Middle frontal gyrus (tissue), 1 donor: ENCODE measurements around the gene WDR91.

Experiments
- DNase-seq: peaks from one replicate; pipeline ENCODE4 v3.0.0-alpha.2; 2015; ENCODE audit warnings: low spot score; ENCODE audit errors: extremely low spot score

Gene WDR91

DNA sequence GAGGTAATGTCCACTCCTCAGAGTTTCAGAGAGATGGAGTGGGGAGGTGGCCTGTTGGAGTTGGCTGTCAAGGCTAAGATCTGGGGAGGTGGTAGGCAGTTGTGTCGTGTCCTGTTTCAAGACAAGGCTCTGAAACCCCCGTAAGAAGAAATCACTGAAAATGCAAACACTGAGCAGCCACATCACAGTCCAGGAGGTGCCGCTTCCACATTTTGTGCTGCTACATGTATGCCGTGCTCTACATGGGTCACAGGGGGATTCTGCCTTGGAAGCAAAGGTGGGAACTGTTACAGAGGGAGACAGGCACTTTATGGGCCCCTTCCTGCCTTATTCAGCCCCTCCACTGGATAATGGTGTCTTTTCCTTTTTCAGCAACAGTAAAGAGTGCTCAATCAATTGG, 11.9 kb downstream of the WDR91 start:
- DNase-seq: no peak

DNA sequence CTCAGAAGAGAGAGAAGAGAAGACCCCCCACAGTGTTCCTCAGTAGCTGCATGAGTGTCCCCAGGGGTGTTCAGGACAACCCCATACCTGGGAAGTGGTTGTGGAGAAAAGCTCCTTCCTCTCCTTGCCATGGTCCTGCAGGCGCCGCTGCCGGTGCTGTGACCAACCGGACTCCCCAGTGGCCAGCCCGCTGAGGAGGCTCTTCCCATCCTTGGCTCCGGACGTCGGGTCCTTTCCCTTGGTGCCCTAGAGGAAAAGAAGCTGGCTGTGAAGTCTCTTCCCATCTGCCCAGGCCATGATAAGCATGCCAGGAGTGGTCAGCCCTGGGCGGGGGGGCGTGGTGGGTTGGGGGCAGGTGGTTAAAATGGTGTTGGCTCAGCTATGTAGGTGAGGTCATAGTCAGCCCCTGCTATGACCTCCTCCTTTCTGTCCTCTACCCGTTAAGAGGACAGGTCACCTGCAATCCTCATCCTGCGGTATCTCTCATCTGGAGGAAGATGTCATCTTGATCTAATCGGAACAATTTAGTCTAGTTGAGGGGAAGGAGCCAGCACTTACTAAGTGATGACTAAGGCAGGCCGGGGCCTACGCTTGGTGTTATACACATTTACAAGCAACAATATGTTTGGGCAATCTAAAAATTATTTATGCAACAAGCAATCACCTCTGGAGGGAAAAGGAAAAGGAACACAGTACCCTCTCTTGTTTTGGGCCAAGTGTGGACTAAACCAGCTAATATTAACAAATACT, 13.2 kb downstream of the WDR91 start:
- DNase-seq: no peak

DNA sequence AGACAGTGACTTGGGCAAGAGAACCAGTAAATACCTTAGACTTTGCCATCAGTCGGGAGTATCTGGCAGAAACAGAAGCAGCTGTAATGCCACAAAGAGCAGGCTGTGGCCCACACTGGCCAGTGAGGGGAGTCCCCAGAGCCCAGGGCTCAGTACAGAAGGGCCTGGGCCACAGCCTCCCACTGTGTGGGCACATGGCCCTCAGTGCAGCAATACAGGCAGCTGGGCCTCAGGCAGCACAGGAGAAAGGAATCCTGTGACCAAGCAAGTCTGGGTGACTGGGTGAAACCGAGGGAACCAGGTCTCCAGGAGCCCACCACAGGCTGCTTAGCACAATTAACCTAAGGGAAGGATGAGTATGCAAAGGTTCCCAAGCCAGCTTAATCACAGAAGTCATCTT, 14.0 kb downstream of the WDR91 start:
- DNase-seq: no peak

DNA sequence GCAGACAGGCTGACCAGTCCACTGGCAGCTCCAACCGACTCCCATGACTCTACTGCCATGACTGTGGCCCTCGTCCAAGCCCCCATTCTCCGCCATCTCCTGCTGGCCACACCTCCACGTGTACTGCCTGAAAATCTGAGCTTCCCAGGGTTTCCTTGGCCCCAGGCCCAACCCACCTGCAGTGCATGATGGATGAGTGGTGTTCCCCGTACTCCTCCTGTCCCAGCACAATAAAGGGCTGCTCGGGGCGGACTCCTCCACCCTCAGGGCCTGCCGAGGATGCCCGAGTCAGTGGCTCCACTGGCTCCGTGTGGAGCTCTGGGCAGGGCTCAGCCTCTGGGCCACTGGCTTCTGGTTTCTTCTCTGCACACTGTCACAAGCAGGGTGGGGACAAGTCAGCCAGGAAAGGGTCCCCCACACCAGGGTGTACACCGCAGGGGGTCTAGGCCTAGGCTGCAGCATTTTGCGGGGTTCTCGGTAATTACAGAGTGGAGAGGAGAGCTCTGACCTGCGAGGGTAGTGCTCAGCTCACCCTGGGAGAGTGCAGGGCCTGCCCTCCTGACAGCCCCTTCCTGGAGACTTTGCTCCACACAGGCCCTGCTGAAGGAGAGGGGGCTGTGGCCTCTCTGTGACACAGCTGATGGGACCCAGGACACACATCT, 15.2 kb downstream of the WDR91 start:
- no peak for DNase-seq

DNA sequence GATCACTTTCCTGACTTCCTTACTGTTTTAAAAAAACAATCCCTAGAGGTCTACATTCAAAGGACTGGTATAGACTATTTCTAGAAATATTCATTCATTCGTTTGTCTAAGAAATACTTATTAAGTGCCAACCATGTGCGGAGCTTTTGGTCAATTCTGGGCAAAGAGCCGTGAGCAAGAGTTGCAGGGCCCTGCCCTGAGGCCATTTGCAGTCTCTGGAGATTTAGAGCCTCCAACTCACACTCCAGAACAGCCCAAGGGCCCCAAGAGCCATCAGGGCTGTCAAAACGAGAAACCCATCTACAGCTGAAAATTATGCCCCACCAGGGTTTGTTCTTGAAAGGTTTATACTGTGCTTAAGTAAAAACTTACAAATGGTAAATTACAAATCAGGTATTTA, 16.2 kb downstream of the WDR91 start:
- DNase-seq: no peak

DNA sequence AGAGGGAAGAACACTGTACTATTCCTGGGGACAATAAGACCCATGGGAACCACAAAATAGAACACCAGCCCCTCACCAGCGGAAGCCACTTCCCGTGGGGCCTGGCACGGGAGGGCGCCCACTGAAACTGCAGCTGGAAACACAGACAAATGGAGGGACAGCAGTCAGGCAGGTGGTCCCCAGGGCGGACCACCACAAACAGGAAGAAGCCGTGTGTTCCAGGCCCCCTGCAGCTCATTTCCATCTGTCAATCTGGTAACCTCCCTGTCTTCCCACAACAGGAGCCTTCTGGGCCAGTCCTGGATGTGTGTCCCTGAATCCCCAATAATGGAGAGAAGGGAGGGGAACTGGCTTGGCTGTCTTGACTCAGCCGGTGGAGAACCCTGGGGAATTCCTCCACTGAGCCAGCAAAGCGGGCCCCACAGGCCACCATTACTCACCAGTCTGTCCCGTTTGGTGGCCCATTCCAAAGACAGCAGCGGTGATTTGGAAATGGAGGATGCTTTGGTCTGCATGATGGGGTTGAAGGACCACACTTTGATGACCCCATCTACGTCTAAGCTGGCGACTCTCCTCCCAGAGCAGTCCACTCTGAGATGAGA, 16.7 kb downstream of the WDR91 start:
- no peak for DNase-seq

DNA sequence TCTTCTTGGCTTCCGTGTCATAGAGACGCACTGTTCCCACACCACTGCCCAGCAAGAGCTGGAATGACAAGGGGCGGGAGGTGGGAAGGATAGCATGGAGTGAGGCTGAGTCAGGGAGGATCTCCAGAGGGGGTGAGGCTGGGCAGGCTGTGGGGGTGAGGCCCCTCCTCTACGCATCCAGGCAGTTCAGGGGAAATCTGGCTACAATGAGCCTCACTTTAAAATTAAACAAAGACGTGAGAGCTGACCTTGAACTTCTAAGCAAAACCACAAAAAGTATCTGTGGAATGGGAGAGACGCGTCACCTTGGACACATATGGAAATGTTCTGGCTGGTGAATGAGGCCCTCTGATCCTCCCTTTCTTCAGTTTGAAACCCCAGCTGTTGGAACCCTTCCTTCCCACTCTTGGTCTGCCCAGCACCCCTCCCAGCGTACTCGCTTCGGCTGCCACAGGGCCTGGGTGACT, 17.7 kb downstream of the WDR91 start:
- DNase-seq: no peak

DNA sequence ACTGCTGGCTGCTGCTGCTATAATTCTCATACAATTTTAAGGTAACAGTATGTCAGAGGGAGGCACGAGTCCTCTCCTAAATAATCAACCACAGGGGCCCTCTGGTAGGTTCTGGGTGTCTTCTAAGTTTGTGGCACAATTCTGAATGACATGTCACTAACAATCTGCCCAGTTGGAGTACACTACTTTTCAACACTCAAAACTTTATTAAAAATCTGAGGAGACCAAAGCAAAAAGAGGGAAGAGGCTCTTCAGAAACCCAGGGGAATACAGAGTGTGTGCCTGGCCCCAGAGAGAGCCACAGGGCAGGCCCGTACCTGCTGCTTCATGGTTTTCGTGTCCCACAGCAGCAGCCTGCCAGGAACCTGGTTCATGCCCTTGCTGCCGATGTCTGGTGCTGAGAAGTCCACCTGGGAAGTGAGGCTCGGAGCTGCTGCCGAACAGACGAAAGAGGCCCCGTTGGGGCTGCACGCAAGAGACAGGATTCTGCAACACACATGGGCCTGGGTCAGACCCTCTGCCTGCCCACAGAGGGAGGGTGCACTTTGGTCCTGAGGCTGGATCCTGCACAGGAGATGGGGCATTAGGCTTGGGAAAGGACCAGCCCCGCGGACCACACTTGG, 18.3 kb downstream of the WDR91 start:
- no peak for DNase-seq

DNA sequence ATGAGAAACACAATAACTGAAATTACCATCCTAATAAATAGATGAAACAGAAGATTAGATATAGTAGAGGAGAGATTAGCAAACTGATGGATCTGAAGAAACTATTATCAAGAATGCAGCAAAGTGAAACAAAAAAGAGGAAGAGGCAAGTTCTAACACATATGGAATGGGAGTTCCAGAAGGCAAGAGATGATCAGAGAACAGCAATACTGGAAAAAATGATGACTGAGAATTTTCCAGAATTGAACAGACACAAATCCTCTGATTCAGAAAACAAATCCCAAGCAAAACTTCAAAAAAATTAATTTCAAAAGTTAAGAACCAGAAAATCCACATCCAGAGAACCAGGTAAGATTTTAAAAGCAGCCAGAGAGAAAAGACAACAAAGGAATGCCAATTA, 20.6 kb downstream of the WDR91 start:
- no peak for DNase-seq

DNA sequence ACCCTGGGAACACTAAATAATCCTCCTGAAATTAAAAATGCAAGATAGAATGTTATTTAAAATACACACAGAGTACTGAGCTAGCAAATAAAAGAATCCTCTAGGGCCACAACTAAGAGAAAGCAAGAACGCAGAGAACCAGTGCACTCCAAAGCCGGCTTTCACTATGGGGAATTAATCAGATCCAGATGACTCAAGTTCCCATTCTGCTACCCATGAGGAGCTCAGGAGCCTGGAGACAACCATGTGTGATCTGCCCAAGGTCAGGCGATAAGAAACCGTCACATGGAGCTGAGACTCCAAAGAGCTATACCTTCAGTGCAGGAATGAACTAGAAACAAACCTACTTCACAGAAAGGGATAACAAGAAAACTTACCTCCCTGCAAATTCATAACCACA, 21.4 kb downstream of the WDR91 start:
- no peak for DNase-seq

DNA sequence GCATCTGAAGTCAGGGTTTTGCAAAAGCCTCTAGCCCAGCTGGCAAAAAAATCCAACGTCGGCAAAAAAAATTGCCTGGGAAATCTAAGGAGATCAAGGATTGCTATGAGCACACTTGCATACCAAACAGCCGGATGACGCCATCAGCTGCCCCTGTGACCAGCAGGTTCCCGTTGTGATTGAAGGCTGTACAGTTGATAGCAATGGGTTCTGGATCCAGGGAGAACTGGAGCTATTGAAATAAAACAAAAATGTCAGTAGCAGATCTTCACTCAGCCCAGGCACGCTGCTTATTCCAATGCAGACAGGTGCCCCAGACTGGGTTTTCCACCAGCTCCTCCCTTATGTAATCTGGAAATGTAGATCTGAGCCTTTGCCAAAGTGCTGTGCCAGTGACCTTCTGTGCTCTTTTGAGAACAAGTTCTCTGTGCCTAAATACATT, 22.1 kb downstream of the WDR91 start:
- DNase-seq: no peak

DNA sequence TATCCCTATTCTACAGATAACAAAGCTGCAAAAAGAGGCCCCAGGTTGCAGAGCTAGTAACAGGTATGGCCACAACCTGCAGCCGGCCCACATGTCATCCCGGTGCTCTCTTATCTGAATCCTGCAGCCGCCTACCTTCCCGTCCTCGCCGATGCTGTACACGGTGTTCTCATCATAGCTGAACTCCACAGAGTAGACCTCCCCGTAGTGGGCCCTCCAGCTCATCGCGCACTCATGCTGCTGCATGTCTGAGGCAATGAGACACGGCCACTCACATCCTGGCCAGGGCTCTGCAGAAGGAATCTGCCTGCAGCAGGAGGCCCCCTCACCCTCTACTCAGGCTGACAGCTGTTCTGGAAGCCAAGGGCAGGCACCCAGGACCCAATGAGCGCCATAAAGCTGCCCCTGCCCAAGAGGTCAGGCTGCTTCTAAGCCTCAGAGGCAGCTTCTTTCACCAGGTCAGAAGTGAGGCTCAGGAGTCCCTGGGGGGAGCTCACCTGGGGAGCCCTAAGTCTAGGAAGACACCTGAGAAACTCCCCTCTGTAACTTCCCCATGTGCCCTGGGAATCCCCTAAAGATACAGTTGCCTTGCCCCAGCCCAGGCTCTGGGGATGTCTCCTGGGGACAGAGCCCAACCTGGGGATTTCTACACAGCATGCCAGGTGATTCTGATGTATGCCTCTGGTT, 22.9 kb downstream of the WDR91 start:
- no peak for DNase-seq

DNA sequence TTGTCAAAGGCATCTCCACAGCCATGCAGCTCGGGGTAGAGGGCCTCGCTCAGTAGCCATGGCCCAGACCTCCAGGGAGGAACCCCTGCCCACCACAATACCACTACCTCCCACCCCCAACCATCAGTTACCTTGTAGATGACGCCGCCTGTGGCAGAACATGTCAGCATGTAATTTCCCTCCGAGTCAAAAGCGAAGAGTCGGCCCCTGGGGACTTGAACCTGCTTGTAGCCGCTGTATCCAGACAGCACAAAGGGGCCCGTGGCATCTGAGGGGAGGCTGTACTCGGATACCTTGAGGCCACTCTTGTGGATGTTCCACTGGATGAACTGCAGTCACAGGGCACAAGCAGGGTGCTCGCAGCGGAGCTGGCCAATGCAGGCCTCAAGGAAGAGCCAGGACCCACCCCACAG, 24.5 kb downstream of the WDR91 start:
- no peak for DNase-seq

DNA sequence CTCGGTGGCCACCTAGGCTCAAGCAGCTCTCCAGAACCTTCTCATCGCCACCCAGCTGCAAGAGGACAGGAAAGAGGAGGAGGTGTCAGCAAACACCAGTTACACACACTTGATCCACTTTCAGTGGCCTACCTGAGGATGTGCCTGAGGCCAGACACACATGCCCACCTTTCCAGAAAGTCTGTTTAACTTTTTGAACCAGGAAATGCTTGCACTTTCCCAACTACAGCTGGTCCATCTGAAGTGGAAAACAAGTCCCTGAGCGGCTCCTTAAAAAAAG, 25.1 kb downstream of the WDR91 start:
- no peak for DNase-seq

DNA sequence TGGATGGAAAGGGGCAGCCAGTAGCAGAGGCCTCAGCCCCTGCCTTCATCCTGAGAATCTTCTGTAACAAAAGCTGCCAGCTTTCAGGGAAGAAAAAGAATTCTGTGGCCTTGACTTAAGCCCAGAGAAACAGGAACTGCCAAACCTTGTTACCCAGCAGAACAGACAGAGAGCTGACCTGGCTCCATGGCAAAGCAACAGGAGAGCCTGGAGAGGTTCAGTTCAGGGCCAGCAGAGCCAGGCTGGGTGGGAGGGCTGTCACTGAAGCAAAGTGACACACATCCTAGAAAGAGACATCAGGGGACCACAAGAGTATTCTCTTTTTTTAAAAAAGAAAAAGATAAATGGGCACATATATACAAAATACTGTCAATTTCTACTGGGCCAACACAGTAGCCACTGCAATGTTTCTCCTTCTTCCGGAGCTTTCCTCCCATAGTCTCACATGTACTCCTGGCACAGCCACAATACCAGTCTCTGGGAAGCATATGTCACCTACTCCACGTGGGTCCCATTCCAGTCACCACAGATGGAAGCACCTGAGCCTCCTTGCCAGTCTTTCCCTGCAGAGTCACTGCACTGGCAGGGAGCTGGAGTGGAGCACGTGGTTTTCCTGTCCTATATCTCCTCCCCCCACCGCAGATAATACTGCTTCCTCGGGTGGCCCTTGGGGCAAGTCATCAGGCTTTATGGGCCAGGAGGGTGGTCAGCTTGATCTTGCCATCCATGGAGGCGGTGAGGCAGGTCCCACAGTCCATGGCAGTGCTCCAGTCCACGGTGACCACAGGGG, 25.7 kb downstream of the WDR91 start:
- no peak for DNase-seq

DNA sequence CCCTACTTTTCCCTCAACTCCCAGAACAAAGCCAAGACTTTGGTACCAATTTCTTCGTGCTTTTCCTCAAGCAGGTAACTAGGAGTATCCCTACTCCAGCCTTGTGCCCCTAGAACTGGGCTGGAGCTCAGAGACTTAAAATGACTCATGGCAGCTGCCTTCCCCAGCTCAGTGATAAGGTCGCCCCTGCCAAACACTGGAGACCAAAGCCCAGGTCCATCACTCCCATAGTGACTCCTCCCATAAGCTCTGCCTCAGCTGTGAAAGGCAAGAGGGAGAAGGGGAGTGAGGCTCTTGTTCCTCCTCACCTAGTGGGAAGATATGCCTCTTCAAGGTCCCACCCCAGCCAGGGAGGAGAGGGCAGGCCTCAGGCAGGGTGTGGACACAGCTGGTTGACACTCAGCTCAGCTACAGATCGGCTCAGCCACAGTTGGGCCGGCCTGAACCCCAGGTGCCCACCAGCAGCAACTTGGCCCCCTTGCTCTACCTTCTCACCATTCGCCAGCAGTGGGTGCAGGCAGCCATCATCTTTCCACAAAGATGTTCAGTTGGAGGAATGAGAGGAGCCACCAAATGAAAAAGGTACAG, 27.0 kb downstream of the WDR91 start:
- DNase-seq: no peak

DNA sequence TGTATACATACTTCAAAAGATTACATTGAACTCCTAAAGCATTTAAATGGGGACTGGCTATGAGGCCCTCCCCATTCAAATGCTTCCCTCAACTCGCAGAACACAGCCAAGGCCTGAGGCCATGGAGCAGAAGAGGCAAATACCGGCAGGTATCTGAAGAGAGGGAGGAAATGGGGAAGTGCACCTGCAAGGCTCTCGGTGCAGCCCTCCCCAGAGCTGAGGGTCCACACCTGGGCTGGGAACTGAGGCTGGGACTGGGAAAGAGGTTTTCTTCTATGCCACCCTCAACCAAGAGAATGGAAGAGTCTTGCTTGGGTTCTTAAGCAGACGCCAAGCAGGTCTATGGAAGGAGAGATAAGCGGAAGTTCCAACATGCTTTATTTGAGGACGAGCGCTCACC, 27.8 kb downstream of the WDR91 start:
- no peak for DNase-seq

DNA sequence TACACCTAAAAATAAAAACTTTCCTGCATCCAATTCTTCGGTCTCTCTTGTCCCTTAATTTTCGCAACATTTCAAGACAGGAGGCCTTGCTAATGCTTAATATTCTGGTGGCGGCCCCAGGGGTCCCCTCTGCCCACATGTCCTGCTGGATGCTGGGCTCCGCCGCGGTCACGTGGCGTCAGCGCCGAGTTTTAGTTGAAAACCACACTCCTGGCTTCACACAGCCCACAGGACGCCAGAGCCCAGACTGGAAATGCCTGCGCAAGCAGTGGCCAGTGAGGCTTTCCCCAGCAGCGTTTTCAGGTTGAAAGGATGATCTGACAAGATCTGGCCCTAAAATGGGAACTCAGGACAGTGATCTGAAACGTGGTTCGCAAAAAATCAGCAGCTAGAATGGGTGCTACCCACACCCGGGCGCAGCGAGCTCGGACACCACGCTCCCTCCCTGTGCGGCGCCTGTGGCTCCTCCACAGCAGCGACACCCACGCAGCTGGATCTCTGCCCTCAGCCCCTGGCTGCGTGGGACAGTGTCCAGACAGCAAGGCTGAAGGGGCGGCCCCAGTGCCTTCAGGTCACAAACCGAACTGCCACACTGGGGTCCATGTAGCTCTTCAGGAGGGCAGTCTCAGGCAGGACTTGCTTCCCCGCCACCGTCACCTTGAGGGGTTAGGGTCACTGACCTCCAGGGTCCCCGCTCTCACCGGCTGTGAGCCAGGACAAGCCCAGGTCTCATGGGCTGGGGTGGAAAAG, 29.2 kb downstream of the WDR91 start:
- DNase-seq: no peak

DNA sequence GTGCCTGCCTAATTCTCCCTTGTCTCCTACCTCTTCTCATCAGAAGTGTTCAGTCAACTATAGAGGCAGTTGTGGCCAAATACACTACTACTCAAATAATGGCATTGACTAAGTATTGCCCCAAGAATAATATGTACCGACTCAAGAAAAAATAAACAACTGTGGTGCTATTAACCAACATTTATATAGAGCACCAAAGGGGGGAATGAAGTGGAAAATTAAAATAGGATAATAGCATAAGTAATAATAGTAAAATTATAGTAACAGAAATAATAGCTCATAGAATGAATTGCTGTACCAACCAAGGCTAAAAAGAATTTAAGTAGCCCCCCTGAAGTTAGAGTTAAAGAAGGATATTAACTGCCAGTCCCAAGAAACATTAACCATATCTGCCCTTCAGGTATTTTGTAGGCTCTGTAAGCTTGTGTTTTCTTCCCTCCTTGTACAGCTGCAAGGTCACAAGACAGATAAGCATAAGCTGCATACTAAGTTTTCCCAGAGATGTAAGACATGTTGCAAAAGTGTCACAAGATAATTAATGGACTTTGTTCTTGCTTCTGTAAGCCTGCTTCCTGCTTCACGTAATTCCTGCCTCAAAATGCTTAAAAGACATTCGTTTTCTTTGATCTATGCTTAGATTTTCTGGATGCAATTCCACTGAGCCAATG, 29.9 kb downstream of the WDR91 start:
- DNase-seq: no peak
